NOMO-1 treated with DMSO at 0.1 percent for 48 hours (cell line): ENCODE data around the gene IRAK2.
A peak's percentile ranks its signal among the peaks of the same experiment; 100 is the strongest.
"Not testable (repeated sequence)": the region's sequence is repeated elsewhere in the genome, so short reads cannot be mapped to it uniquely, and the experiment has no call there.

Source experiments
- DNase-seq: peaks from one replicate; lab custom pipeline; 2025; ENCODE audit not compliant: unreplicated experiment; lab: John Stamatoyannopoulos, UW

Gene IRAK2

GRCh38 chr3:10248984-10249748 lies 84.4 kb downstream of the IRAK2 start:
- DNase-seq: peak; percentile 11

GRCh38 chr3:10249833-10250232 lies 85.1 kb downstream of the IRAK2 start:
- no peak for DNase-seq

DNA sequence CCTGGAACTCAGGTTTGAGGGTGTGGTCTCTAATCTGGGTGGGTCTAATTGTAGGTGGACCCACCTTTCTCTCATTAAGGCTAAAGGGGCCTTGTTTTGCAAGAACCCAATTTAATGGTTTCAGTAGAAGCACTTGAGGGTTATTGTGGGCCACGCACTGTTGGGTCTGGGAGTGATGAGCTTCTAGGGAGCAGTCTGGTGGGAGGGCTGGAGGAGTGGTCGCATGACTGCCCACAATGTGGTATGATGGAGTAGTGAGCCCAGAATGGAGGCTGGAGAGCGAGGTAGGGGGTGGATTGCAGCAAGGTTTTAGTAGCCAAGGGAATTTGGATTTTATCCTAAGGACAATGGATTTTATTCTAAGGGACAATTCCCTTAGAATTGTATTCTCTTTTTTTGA lies 86.3 kb downstream of the IRAK2 start:
- no peak for DNase-seq

DNA sequence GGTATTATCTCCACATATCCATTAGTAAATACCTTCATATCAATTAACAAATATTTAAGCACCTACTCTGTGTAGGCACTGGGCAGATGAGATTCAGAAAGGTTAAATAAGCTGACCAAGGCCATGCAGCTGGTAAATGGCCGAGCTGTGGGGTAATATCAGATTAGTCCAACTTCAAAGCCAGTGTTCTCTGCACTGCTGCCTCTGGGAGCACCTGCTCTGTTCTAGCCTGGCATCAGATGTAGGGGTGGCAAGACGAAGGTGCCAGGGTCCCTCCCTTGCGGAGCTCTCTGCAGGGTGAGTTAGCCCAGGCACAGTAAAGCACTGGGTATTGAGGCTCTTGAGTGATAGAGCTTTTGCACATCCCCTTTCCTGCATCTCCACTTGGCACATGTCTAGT lies 89.0 kb downstream of the IRAK2 start:
- no peak for DNase-seq

DNA sequence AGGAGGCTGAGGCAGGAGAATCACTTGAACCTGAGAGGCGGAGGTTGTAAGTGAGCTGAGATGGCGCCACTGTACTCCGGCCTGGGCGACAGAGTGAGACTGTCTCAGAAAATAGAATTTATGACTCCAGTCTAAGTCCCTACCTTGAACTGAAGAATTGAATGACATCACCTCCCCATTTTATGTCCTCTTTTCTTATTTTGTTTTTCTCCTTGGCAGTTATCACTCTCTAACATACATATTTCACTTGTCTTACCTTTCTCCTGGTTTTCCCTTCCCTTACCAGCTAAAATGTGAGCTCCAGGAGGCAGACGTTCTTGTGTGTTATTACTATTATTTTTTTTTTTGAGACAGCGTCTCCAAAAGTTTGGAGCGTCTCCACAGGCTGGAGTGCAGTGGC lies 91.1 kb downstream of the IRAK2 start:
- DNase-seq: no peak

DNA sequence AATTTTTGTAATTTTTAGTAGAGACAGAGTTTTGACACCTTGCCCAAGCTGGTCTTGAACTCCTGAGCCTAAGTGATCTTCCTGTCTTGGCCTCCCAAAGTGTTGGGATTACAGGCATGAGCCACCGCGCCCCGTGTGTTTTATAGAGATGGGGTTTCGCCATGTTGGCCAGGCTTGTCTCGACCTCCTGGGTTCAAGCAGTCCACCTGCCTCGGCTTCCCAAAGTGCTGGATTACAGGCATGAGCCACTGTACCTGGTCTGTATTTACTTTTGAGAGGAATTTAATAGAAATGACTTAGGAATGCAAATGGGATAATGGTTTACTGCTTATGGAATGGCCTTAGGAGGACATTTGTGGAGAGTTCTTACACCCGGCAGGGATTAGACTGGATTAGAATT lies 94.3 kb downstream of the IRAK2 start:
- DNase-seq: no peak

DNA sequence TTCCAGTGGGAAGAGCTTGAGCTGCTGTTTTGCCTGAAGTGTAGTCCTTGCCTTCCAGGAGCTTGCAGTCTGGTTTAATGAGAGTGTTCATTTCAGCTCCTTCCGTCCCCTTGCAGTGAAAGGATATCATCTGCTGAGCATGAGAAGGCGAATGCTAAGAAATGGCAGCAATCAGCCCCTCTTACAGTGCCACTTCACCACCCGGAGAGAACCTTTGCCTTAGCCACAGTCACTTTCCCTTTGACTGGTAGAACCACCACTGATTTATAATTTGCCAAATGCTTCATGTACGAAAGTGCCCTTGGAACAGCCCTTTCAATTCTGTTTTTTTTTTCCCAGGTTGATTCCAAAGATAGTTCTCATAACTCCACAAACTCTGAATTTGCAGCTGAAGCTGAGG lies 95.1 kb downstream of the IRAK2 start:
- no peak for DNase-seq

DNA sequence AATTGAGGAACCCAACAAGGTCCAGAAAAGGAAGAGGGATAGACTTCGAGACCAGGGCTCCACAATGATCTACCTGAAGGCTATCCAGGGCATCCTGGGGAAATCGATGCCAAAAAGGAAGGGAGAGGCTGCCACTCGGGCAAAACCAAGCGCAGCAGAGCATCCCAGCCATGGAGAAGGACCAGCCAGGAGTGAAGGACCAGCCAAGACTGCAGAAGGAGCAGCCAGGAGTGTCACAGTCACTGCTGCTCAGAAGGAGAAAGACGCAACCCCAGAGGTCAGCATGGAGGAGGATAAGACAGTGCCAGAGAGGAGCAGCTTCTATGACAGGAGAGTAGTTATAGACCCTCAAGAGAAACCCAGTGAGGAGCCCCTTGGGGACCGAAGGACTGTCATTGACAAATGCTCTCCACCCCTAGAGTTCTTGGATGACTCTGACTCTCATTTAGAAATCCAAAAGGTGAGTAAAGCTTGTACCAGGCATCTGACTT lies 95.5 kb downstream of the IRAK2 start:
- DNase-seq: no peak

DNA sequence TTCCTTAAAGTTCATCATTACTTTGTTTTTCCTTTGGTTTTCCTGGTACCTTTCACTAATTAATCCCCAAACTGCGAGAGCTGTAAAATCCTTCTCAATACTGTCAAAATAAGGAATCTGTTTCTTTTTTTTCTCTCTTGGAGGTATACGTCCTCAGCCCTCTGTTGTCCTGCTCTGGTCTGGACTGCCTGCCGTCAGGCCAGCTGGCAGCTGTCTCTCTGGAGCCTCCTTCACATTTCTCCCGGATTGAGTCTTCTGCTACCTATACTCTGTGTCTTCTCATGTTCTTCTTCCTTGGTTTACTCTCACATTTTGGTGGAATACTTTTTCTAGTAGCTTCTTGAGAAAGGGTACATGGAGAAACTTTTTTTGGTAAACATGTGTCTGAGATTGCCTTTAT lies 97.3 kb downstream of the IRAK2 start:
- no peak for DNase-seq

DNA sequence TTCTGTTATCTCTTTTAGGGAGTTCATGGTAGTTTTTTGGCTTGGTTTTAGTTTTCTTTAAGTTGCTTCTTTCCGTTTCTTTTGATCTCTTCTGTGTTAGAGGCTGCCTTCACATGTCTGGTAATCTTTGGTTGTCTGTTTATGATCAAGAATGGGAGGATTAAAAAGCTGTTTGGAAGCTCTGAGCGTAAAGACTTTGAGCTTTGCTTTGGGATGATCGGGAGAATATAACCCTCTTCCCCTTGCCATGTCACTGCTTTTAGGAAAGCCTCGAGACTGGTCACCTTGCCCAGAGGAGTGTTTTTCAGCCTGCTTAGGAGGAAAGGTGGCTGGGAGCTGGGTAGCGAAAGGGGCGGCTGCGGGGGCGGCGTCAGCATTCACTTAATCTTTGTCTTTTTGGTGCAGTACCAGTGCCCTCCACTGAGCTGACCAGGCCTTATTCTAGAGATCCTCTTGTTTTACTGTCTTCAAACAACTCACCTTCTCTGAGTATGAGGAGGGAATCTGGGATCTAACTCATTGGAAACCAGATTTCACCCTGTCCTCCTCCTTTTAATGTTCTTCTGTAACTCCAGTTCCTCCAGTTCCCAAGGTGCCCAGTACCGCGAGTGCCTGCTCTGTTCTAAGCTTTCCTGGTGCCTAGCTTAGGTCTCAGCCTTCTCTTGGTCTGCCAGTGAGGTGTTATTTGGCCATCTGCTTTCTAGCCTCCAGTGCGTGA lies 99.1 kb downstream of the IRAK2 start:
- no peak for DNase-seq

- no peak for DNase-seq
These were observed 101.1 kb downstream of the IRAK2 start for GRCh38 chr3:10265833-10266232.

DNA sequence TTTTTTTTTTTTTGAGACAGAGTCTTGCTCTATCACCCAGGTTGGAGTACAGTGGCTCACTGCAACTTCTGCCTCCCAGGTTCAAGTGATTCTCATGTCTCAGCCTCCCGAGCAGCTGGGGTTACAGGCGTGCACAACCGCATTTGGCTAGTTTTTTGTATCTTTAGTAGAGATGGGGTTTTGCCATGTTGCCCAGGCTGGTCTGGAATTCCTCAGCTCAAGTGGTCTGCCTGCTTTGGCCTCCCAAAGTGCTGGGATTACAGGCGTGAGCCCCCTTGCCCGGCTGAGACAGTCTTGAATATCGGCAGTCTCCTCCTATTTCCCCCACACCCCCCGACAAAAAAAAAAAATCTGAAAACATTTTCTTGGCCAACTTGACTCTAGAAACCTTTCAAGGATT lies 102.2 kb downstream of the IRAK2 start:
- not testable (repeated sequence) for DNase-seq

- DNase-seq: no peak
These were observed 103.4 kb downstream of the IRAK2 start for GRCh38 chr3:10268116-10268515.

DNA sequence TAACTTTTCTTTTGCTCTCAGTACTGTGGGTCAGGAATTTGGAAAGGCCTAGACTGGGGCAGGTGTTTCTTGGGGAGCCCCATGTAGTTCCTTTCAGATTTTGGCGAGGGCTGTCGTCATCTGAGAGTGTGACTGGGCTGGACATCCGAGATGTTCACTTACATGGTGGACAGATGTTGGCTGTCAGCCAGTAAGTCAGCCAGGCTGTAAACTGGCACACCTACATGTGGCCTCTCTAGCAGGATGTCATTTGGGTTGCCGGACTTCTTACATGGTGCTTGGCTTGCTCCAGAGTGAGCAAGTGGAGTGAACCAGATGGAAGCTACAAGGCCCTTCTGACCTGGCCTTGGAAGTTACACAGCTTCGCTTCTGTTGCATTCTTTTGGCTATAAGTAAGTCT lies 104.2 kb downstream of the IRAK2 start:
- no peak for DNase-seq

GRCh38 chr3:10269443-10269842 lies 104.7 kb downstream of the IRAK2 start:
- DNase-seq: no peak

- DNase-seq: not testable (repeated sequence)
These were observed 107.8 kb downstream of the IRAK2 start for GRCh38 chr3:10272476-10272875.

DNA sequence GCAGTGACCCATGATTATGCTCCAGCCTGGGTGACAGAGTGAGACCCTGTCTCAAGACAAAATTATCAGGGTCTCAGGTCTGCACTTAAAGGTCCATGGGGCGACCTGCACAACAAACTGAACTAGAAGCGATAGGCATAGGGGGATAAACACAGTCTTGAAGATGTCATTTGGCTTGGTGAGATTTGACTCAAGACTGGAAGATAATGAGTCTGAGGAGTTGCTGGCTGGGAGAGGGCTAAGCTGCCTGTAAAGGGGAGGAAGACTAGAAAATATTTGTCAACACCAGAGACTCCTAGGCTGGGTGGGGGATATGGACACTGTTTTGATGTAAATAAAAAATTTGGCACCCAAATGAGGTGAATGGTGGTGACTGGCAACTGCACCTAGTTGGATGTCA lies 108.3 kb downstream of the IRAK2 start:
- no peak for DNase-seq

- DNase-seq: peak; percentile 20
These were observed 109.1 kb downstream of the IRAK2 start for GRCh38 chr3:10273702-10274305.

- no peak for DNase-seq
These were observed 109.9 kb downstream of the IRAK2 start for GRCh38 chr3:10274601-10275000.

GRCh38 chr3:10277115-10277625 lies 112.5 kb downstream of the IRAK2 start:
- no peak for DNase-seq

- DNase-seq: no peak
These were observed 113.8 kb downstream of the IRAK2 start for GRCh38 chr3:10278501-10278900.
